ENCODE measurements around the gene METTL3. TPM values are rescaled to one million over a fixed set of nuclear protein-coding genes. Genes with fewer than 3 reads are reported as not detected.

The METTL3 gene
- total and polyA plus RNA-seq, 2 of the 8 experiments (the other 6 are each of a cell fraction or from before 2014, with no cell fraction given), result 103 to 144 TPM

DNA sequence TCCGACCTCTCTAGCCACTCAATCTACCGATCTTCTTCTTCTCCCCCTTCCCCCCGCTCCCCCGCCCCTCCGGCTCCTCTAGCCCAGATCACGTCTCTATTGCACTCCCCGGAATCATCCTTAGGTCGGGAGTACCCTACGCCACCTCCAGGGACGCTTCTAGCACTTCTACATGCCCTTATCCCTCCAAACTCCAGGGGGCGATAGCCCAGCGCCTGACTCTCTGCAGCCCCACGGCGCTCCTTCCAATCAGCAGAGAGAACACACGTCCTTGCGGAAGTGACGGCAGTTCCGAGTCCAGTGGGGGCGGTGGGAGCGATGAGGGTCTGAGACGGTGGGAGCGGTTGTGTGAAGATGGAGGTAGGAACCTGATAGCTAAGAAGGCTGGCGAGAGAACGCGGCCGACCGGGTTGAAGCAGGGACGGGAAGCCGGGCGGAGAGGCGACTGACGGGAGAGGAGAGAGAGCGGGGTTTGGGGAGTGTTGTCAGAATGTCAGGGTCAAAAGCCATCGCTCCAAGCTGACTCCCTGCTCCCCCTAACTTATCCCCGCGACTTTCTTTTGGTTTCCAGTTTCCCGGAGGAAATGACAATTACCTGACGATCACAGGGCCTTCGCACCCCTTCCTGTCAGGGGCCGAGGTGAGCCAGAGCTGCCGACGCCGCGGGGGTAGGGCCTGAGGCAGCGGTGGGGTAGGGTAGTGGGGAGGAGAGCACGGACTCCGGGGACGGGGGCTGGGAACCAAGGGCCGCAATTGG lies 34.0 kb downstream of the METTL3 start, which contains the start of the genes RAB2B and TOX4 (continued):
- TF ChIP-seq RNF2 (IDR thresholded peaks at IDR 0.05; ENCODE audit: borderline replicate concordance, low read depth, low read length, missing control alignments, poor library complexity, severe bottlenecking), result no peak
- TF ChIP-seq SP1 (IDR thresholded peaks at IDR 0.05; ENCODE audit: low read depth, low read length), result peak; percentile 81
- no peak for TF ChIP-seq RFX5 (IDR thresholded peaks at IDR 0.05; ENCODE audit: borderline replicate concordance, low read depth, low read length)
- TF ChIP-seq JUND (IDR thresholded peaks at IDR 0.05; ENCODE audit: low read length), result peak; percentile 38; the same call in 1 of the 2 replicates
- no peak for TF ChIP-seq KDM1A (IDR thresholded peaks at IDR 0.05; ENCODE audit: borderline replicate concordance, low read length)
- TF ChIP-seq TAF7 (optimal IDR thresholded peaks at IDR 0.05; ENCODE audit: borderline replicate concordance, low read depth, low read length), result peak; percentile 65
- peak; percentile 50 for TF ChIP-seq PHF8 (conservative IDR thresholded peaks at IDR 0.05; ENCODE audit: low read depth, low read length)
- peak; percentile 86 for TF ChIP-seq SP2 (IDR thresholded peaks at IDR 0.05; ENCODE audit: low read length)
- TF ChIP-seq CHD7 (IDR thresholded peaks at IDR 0.05; ENCODE audit: insufficient replicate concordance, low read length), result no peak
- peak; percentile 27 for TF ChIP-seq NANOG (IDR thresholded peaks at IDR 0.05; ENCODE audit: insufficient read depth, low read depth, low read length, poor library complexity, severe bottlenecking)
